HG02759 (cell line): ENCODE results near the gene ALCAM.

Source experiments
- ATAC-seq: cut with Tn5 transposase; IDR thresholded peaks from one replicate; pipeline ENCODE4 v1.9.1; 2021; ENCODE audit warnings: mild to moderate bottlenecking, moderate library complexity; ENCODE audit not compliant: unreplicated experiment

ALCAM gene

GRCh38 chr3:105521770-105522169 is 155.1 kb downstream of the ALCAM start:
- ATAC-seq: no peak

- ATAC-seq: no peak
Observed at GRCh38 chr3:105523501-105523900, 156.8 kb downstream of the ALCAM start.

GRCh38 chr3:105525531-105525930 is 158.8 kb downstream of the ALCAM start:
- no peak for ATAC-seq

- ATAC-seq: no peak
Observed at GRCh38 chr3:105526360-105527111, 159.8 kb downstream of the ALCAM start.

- no peak for ATAC-seq
Observed at GRCh38 chr3:105527535-105527934, 160.8 kb downstream of the ALCAM start.

GRCh38 chr3:105527949-105528348 is 161.2 kb downstream of the ALCAM start:
- no peak for ATAC-seq

- no peak for ATAC-seq
Observed at GRCh38 chr3:105528955-105529354, 162.2 kb downstream of the ALCAM start.

GRCh38 chr3:105529456-105529855 is 162.7 kb downstream of the ALCAM start:
- ATAC-seq: no peak

- no peak for ATAC-seq
Observed at GRCh38 chr3:105532251-105532650, 165.5 kb downstream of the ALCAM start.

GRCh38 chr3:105533960-105534359 is 167.3 kb downstream of the ALCAM start:
- no peak for ATAC-seq

GRCh38 chr3:105534491-105534890 is 167.8 kb downstream of the ALCAM start:
- ATAC-seq: no peak

- ATAC-seq: no peak
Observed at GRCh38 chr3:105537371-105538080, 170.8 kb downstream of the ALCAM start.

- no peak for ATAC-seq
Observed at GRCh38 chr3:105538483-105538882, 171.8 kb downstream of the ALCAM start.

GRCh38 chr3:105539897-105540296 is 173.2 kb downstream of the ALCAM start:
- ATAC-seq: no peak

GRCh38 chr3:105542282-105543019 is 175.7 kb downstream of the ALCAM start:
- ATAC-seq: no peak

GRCh38 chr3:105545051-105545450 is 178.3 kb downstream of the ALCAM start:
- no peak for ATAC-seq

GRCh38 chr3:105553851-105554250 is 187.1 kb downstream of the ALCAM start:
- ATAC-seq: no peak

- ATAC-seq: no peak
Observed at GRCh38 chr3:105555206-105555605, 188.5 kb downstream of the ALCAM start.

GRCh38 chr3:105559856-105560255 is 193.1 kb downstream of the ALCAM start:
- ATAC-seq: no peak

GRCh38 chr3:105561876-105562275 is 195.2 kb downstream of the ALCAM start:
- ATAC-seq: no peak

- no peak for ATAC-seq
Observed at GRCh38 chr3:105564546-105565288, 198.0 kb downstream of the ALCAM start.
